H1 (cell line): Measurements from ENCODE around the gene CCDC169. TPM values are rescaled to one million over a fixed set of nuclear protein-coding genes. Genes with fewer than 3 reads are reported as not detected.

Experiments
- CTCF ChIA-PET: fragments of 300-600 bp; sonication (Branson Sonifier 250); formaldehyde crosslinking; loops from one replicate; lab custom pipeline; 2021; ENCODE audit not compliant: partially characterized antibody; lab: Charles Lee
- POLR2A ChIA-PET: fragments of 300-600 bp; sonication (Branson Sonifier 250); formaldehyde crosslinking; loops from one replicate; lab custom pipeline; 2021; ENCODE audit warnings: inconsistent platforms; ENCODE audit not compliant: partially characterized antibody; lab: Charles Lee
- DNase-seq, 2 experiments: peaks; one replicate each; pipeline versions ENCODE4 v3.0.0 to v3.0.0-alpha.2; 2010 to 2022; ENCODE audit warnings: low spot score in 2 of 2, low read depth in 1 of 2, mixed read lengths in 1 of 2
- FAIRE-seq: peaks from 2 replicates; lab custom pipeline; 2011; peaks lifted over from hg19 to GRCh38; lab: Jason Lieb, UNC
- H2AFZ ChIP-seq: 2 replicates; pipeline ENCODE4 v1.8.1; 2012; ENCODE audit warnings: low read length, inconsistent platforms
- H2AK5ac ChIP-seq: 2 replicates; pipeline ENCODE4 v1.6.1; 2013; ENCODE audit warnings: low read depth, low read length
- H2BK120ac ChIP-seq: replicated peaks from 2 replicates; pipeline ENCODE3; 2013; ENCODE audit warnings: low read depth, low read length, inconsistent platforms
- H2BK12ac ChIP-seq: 2 replicates; pipeline ENCODE4 v1.6.1; 2013; ENCODE audit warnings: low read depth, low read length
- H2BK15ac ChIP-seq: 2 replicates; pipeline ENCODE4 v1.6.1; 2013; ENCODE audit warnings: low read length
- H2BK20ac ChIP-seq: 2 replicates; pipeline ENCODE4 v1.6.1; 2013; ENCODE audit warnings: low read length
- H2BK5ac ChIP-seq: 2 replicates; pipeline ENCODE4 v1.6.1; 2013; ENCODE audit warnings: low read depth, low read length
- H3K14ac ChIP-seq: 2 replicates; pipeline ENCODE4 v1.6.1; 2013; ENCODE audit warnings: inconsistent platforms; ENCODE audit not compliant: insufficient read length
- H3K18ac ChIP-seq: 2 replicates; pipeline ENCODE4 v1.6.1; 2013; ENCODE audit warnings: low read length; ENCODE audit errors: extremely low read depth
- H3K23ac ChIP-seq: 2 replicates; pipeline ENCODE4 v1.6.1; 2013; ENCODE audit warnings: inconsistent platforms; ENCODE audit not compliant: insufficient read length
- H3K23me2 ChIP-seq: 2 replicates; pipeline ENCODE4 v1.6.1; 2013; ENCODE audit warnings: low read depth, low read length
- H3K27ac ChIP-seq: 2 replicates; pipeline ENCODE4 v1.6.1; 2011; ENCODE audit warnings: low read depth, low read length, inconsistent platforms
- H3K27me3 ChIP-seq, 4 experiments: replicated peaks in 1 of 4; 1 replicate in 1 of 4; 2 replicates in 3 of 4; pipeline versions ENCODE4 v1.6.1 to v1.8.1; 2011 to 2013; ENCODE audit warnings: low read length in 3 of 4, mild to moderate bottlenecking in 3 of 4, inconsistent platforms in 2 of 4, mixed read lengths in 2 of 4, moderate library complexity in 1 of 4; ENCODE audit not compliant: control insufficient read depth in 3 of 4, insufficient read depth in 3 of 4; ENCODE audit errors: extremely low read depth in 1 of 4
- H3K36me3 ChIP-seq, 4 experiments: 2 replicates each; pipeline versions ENCODE4 v1.6.1 to v1.8.1; 2011 to 2013; ENCODE audit warnings: mild to moderate bottlenecking in 4 of 4, low read length in 3 of 4, moderate library complexity in 2 of 4, control low read depth in 1 of 4, inconsistent platforms in 1 of 4; ENCODE audit not compliant: insufficient read depth in 4 of 4, control insufficient read depth in 2 of 4
- H3K4ac ChIP-seq: replicated peaks from 2 replicates; pipeline ENCODE3; 2013; ENCODE audit warnings: low read length, low read depth, mixed read lengths, inconsistent platforms; ENCODE audit not compliant: insufficient read length
- H3K4me1 ChIP-seq, 4 experiments: replicated peaks in 1 of 4; 1 replicate in 1 of 4; 2 replicates in 3 of 4; pipeline versions ENCODE4 v1.6.1 to v1.8.1; 2011 to 2013; ENCODE audit warnings: low read length in 3 of 4, inconsistent platforms in 2 of 4, mixed read lengths in 1 of 4; ENCODE audit not compliant: insufficient read depth in 4 of 4, control insufficient read depth in 3 of 4
- H3K4me2 ChIP-seq, 2 experiments: 2 replicates each; pipeline versions ENCODE4 v1.6.1 to v1.8.1; 2011 to 2013; ENCODE audit warnings: low read depth in 2 of 2, low read length in 2 of 2, control low read depth in 1 of 2, inconsistent platforms in 1 of 2, mild to moderate bottlenecking in 1 of 2; ENCODE audit not compliant: insufficient read depth in 1 of 2
- H3K4me3 ChIP-seq, 4 experiments: fragments of 200-600, 300-600 bp in 1 of 4; sonication (generic), shearing (Covaris generic), sonication (Bioruptor Twin) in 1 of 4; 2 replicates each; pipeline versions ENCODE4 v1.5.1 to v1.8.1; 2011 to 2016; ENCODE audit warnings: low read length in 4 of 4, low read depth in 3 of 4, control low read depth in 2 of 4, inconsistent platforms in 2 of 4, mild to moderate bottlenecking in 2 of 4, mixed read lengths in 1 of 4, moderate library complexity in 1 of 4; ENCODE audit not compliant: insufficient read depth in 2 of 4; ENCODE audit errors: extremely low read depth in 1 of 4
- H3K56ac ChIP-seq: replicated peaks from 2 replicates; pipeline ENCODE3; 2013; ENCODE audit warnings: low read depth, mild to moderate bottlenecking, mixed read lengths, low read length, inconsistent platforms; ENCODE audit not compliant: insufficient read length
- H3K79me1 ChIP-seq: 2 replicates; pipeline ENCODE4 v1.6.1; 2013; ENCODE audit warnings: low read depth, low read length, control low read depth
- H3K79me2 ChIP-seq, 2 experiments: 2 replicates each; pipeline versions ENCODE4 v1.6.1 to v1.8.1; 2012 to 2013; ENCODE audit warnings: low read length in 2 of 2, mild to moderate bottlenecking in 2 of 2, inconsistent platforms in 1 of 2; ENCODE audit not compliant: insufficient read depth in 2 of 2, control insufficient read depth in 1 of 2
- H3K9ac ChIP-seq, 4 experiments: replicated peaks in 1 of 4; 1 replicate in 1 of 4; 2 replicates in 3 of 4; pipeline versions ENCODE4 v1.6.1 to v1.8.1; 2011 to 2013; ENCODE audit warnings: low read depth in 3 of 4, low read length in 3 of 4, control low read depth in 2 of 4, mild to moderate bottlenecking in 2 of 4, moderate library complexity in 2 of 4, inconsistent platforms in 1 of 4; ENCODE audit errors: extremely low read depth in 1 of 4
- H3K9me3 ChIP-seq, 2 experiments: 2 replicates each; pipeline versions ENCODE4 v1.6.1 to v1.8.1; 2012 to 2013; ENCODE audit warnings: mild to moderate bottlenecking in 2 of 2, moderate library complexity in 2 of 2, control low read depth in 1 of 2, inconsistent platforms in 1 of 2, low read depth in 1 of 2, low read length in 1 of 2, mixed read lengths in 1 of 2; ENCODE audit not compliant: insufficient read depth in 2 of 2
- H4K20me1 ChIP-seq, 2 experiments: replicated peaks in 1 of 2; 2 replicates each; pipeline versions ENCODE3 to v1.8.1; 2011 to 2013; ENCODE audit warnings: inconsistent platforms in 2 of 2, low read length in 2 of 2, mild to moderate bottlenecking in 1 of 2; ENCODE audit not compliant: insufficient read depth in 2 of 2, control insufficient read depth in 1 of 2
- H4K5ac ChIP-seq: 2 replicates; pipeline ENCODE4 v1.6.1; 2013; ENCODE audit warnings: low read length, low read depth, mixed read lengths, inconsistent platforms; ENCODE audit not compliant: insufficient read length
- H4K8ac ChIP-seq: 2 replicates; pipeline ENCODE4 v1.8.0; 2013; ENCODE audit warnings: mild to moderate bottlenecking, moderate library complexity, low read length, inconsistent platforms; ENCODE audit not compliant: insufficient read depth; ENCODE audit errors: extremely low read depth
- H4K91ac ChIP-seq: replicated peaks from 2 replicates; pipeline ENCODE3; 2013; ENCODE audit warnings: low read length, mixed read lengths, inconsistent platforms; ENCODE audit not compliant: insufficient read length
- ATF2 ChIP-seq: IDR thresholded peaks from 2 replicates; pipeline ENCODE4 v1.6.1; 2012; ENCODE audit warnings: low read length, inconsistent platforms
- CHD1 ChIP-seq: IDR thresholded peaks from 2 replicates; pipeline ENCODE4 v1.6.1; 2012; ENCODE audit warnings: low read depth, low read length, improper control_type of control experiment
- POLR2AphosphoS5 ChIP-seq: IDR thresholded peaks from 2 replicates; pipeline ENCODE4 v1.6.1; 2011; ENCODE audit warnings: low read depth, low read length
- RNF2 ChIP-seq: fragments of 200-900, 300-1000 bp; sonication (generic); IDR thresholded peaks from 2 replicates; pipeline ENCODE4 v1.7.1; 2016; ENCODE audit warnings: borderline replicate concordance, low read depth, mild to moderate bottlenecking, antibody characterized with exemption, low read length; ENCODE audit not compliant: poor library complexity, severe bottlenecking; ENCODE audit errors: missing control alignments
- WGBS, 2 experiments: shearing (Covaris generic) in 1 of 2; methylation state at CpG; one replicate each; pipeline versions ENCODE4 v1.1.6 to v1.1.7; 2013 to 2015; ENCODE audit warnings: low lambda C conversion rate in 2 of 2, mixed read lengths in 2 of 2, inconsistent platforms in 1 of 2, low coverage in 1 of 2, missing lambda C conversion rate in 1 of 2; ENCODE audit not compliant: insufficient replicate concordance in 2 of 2, insufficient coverage in 1 of 2, insufficient read length in 1 of 2; ENCODE audit errors: extremely low coverage in 1 of 2, missing lambda C conversion rate in 1 of 2; 5-methylcytosine and 5-hydroxymethylcytosine counted together
- polyA plus RNA-seq, 7 experiments: library from polyadenylated mRNA; depleted of rRNA in 3 of 7; stranded (reverse) in 5 of 7; unstranded in 2 of 7; fragments of >200 nt in 5 of 7; fragments of 200-250 nt in 2 of 7; gene quantifications; 1 replicate in 5 of 7; 2 replicates in 1 of 7; 4 replicates in 1 of 7; pipeline versions ENCODE4 v1.2.1 to v1.2.3, GENCODE V29; 2011 to 2013; ENCODE audit warnings: missing spikeins in 2 of 7, mixed read lengths in 2 of 7
- total RNA-seq: library from RNA; stranded (reverse); fragmentation: NEBNext Ultra II Directional; extraction: Animal tissue kit (Norgen Biotek cat#: 25700); gene quantifications from 2 replicates; pipeline ENCODE4 v1.2.1, GENCODE V29; 2021

Gene CCDC169
- total and polyA plus RNA-seq, 2 of the 8 experiments (the other 6 are each of a cell fraction or from before 2014, with no cell fraction given) = 7.2 to 44.0 TPM

GRCh38 chr13:36325912-36326311, 28.3 kb upstream of the CCDC169 start:
- H2AK5ac ChIP-seq = no peak overlapping the region
- H3K14ac ChIP-seq = no peak overlapping the region
- FAIRE-seq = no peak
- no peak overlapping the region for H4K91ac ChIP-seq
- no peak overlapping the region for H3K4me3 ChIP-seq
- H4K8ac ChIP-seq = no peak overlapping the region
- H3K4me1 ChIP-seq = peaks cover 0 to 7% (median 3%) of the 10 kb centered on the region in 4 experiments; a peak in 3 of 7 replicates
- H3K9me3 ChIP-seq = no peaks in the 10 kb centered on the region
- H2BK15ac ChIP-seq = no peak overlapping the region
- peaks cover 2% of the 10 kb centered on the region; the same call in 1 of the 2 replicates for H3K79me1 ChIP-seq
- TF ChIP-seq POLR2AphosphoS5 (no peak), ATF2 (no peak), RNF2 (no peak), CHD1 (no peak)
- H2BK12ac ChIP-seq = no peak overlapping the region
- DNase-seq = no peak
- ChIA-PET POLR2A (interaction anchor here (1.3 to 4.7 kb wide), 3 partner anchors 10 to 28 kb away, joined by 3 to 30 read pairs (median 3); partner anchors contain the start of gene CCDC169), CTCF (interaction anchor here (1.6 to 2.1 kb wide), 2 partner anchors 21 to 43 kb away, joined by 5 read pairs; partner anchors contain the start of gene SPART)
- H3K27ac ChIP-seq = no peak overlapping the region
- no peak overlapping the region for H4K5ac ChIP-seq
- H2BK20ac ChIP-seq = no peak overlapping the region
- H2BK5ac ChIP-seq = no peak overlapping the region
- H4K20me1 ChIP-seq = no peaks in the 10 kb centered on the region
- 0 out of 4 replicates have a peak, but pooled peaks cover 0 to 2% of the 10 kb centered on the region in 2 experiments for H3K79me2 ChIP-seq
- no peaks in the 10 kb centered on the region for H3K23me2 ChIP-seq
- peaks cover 0 to 62% (median 7%) of the 10 kb centered on the region in 4 experiments; a peak in 3 of 8 replicates for H3K36me3 ChIP-seq
- H3K23ac ChIP-seq = no peak overlapping the region
- no peak overlapping the region for H2AFZ ChIP-seq
- no peak overlapping the region for H3K4me2 ChIP-seq
- H3K9ac ChIP-seq = no peak overlapping the region
- no peak overlapping the region for H2BK120ac ChIP-seq
- no peak overlapping the region for H3K56ac ChIP-seq
- no peak overlapping the region for H3K4ac ChIP-seq
- H3K27me3 ChIP-seq = no peaks in the 10 kb centered on the region
- H3K18ac ChIP-seq = no peak overlapping the region
- WGBS, 2 experiments = 68% methylated on average over 1 of the region's 1 CpG; no CpG with 5 or more reads in 1 of the 2 experiments
